ENCODE measurements around the gene CARF. TPM values are rescaled to one million over a fixed set of nuclear protein-coding genes. Genes with fewer than 3 reads are reported as not detected.

Gene CARF
- total and polyA plus RNA-seq, 2 of the 13 experiments (the other 11 are each of a cell fraction or from before 2014, with no cell fraction given), result 3.0 to 5.4 TPM

DNA sequence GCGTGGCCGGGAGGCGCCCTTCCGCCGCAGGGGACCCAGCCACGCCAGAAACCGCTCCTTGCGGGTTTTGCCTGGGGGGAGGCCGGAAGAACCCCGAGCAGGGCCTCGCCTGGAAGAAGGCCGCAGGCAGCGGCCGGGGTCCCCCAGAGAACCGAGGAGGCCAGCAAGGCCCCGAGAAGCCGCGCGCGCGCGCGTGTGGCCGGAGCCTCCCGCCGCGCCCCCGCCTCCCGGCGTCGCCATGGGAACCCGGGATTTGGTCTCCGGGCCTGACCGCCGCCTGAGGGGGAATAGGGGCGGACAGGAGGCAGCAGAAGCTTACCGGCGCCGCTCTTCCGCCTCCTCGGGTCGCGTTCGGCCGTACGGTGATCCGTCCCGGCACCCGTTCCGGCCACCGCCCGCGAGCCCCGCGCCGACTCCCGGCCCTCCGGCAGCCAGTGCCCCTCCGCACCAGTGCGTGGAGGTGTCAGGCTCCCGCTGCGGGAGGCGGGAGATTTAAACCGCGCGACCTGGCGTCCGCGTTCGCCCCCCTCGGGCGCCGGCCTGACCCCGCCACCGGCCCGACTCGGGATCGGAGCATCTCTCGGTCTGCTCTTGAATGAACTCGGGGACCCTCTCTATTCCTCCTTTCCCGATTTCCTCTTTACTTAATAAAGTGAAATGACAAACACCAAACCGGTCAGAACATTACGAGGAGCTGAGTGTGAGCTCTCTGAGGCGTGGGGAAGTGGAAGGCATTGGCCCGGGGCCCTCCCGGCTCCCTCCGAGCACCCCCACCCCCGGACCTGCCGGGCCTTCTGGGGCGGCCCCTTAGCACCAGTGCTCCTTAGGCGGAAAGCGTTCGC, 40.6 kb upstream of the CARF start, which contains the start of gene ICA1L (continued):
- TF ChIP-seq, protein P1, sequence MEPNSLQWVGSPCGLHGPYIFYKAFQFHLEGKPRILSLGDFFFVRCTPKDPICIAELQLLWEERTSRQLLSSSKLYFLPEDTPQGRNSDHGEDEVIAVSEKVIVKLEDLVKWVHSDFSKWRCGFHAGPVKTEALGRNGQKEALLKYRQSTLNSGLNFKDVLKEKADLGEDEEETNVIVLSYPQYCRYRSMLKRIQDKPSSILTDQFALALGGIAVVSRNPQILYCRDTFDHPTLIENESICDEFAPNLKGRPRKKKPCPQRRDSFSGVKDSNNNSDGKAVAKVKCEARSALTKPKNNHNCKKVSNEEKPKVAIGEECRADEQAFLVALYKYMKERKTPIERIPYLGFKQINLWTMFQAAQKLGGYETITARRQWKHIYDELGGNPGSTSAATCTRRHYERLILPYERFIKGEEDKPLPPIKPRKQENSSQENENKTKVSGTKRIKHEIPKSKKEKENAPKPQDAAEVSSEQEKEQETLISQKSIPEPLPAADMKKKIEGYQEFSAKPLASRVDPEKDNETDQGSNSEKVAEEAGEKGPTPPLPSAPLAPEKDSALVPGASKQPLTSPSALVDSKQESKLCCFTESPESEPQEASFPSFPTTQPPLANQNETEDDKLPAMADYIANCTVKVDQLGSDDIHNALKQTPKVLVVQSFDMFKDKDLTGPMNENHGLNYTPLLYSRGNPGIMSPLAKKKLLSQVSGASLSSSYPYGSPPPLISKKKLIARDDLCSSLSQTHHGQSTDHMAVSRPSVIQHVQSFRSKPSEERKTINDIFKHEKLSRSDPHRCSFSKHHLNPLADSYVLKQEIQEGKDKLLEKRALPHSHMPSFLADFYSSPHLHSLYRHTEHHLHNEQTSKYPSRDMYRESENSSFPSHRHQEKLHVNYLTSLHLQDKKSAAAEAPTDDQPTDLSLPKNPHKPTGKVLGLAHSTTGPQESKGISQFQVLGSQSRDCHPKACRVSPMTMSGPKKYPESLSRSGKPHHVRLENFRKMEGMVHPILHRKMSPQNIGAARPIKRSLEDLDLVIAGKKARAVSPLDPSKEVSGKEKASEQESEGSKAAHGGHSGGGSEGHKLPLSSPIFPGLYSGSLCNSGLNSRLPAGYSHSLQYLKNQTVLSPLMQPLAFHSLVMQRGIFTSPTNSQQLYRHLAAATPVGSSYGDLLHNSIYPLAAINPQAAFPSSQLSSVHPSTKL (CRISPR knock-in tag; IDR thresholded peaks at IDR 0.05), result peak; percentile 20; the same call in 1 of the 2 replicates
- TF ChIP-seq, protein P2, sequence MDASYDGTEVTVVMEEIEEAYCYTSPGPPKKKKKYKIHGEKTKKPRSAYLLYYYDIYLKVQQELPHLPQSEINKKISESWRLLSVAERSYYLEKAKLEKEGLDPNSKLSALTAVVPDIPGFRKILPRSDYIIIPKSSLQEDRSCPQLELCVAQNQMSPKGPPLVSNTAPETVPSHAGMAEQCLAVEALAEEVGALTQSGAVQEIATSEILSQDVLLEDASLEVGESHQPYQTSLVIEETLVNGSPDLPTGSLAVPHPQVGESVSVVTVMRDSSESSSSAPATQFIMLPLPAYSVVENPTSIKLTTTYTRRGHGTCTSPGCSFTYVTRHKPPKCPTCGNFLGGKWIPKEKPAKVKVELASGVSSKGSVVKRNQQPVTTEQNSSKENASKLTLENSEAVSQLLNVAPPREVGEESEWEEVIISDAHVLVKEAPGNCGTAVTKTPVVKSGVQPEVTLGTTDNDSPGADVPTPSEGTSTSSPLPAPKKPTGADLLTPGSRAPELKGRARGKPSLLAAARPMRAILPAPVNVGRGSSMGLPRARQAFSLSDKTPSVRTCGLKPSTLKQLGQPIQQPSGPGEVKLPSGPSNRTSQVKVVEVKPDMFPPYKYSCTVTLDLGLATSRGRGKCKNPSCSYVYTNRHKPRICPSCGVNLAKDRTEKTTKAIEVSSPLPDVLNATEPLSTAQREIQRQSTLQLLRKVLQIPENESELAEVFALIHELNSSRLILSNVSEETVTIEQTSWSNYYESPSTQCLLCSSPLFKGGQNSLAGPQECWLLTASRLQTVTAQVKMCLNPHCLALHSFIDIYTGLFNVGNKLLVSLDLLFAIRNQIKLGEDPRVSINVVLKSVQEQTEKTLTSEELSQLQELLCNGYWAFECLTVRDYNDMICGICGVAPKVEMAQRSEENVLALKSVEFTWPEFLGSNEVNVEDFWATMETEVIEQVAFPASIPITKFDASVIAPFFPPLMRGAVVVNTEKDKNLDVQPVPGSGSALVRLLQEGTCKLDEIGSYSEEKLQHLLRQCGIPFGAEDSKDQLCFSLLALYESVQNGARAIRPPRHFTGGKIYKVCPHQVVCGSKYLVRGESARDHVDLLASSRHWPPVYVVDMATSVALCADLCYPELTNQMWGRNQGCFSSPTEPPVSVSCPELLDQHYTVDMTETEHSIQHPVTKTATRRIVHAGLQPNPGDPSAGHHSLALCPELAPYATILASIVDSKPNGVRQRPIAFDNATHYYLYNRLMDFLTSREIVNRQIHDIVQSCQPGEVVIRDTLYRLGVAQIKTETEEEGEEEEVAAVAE (CRISPR knock-in tag; IDR thresholded peaks at IDR 0.05; ENCODE audit: borderline replicate concordance), result no peak
- TF ChIP-seq ZNF724P (CRISPR knock-in tag; IDR thresholded peaks at IDR 0.05; ENCODE audit: borderline replicate concordance) (peak; percentile 90; the same call in 1 of the 2 replicates), ZNF432 (CRISPR knock-in tag; IDR thresholded peaks at IDR 0.05; ENCODE audit: borderline replicate concordance) (no peak), ZNF44 (CRISPR knock-in tag; IDR thresholded peaks at IDR 0.05) (no peak), FOSL2 (CRISPR knock-in tag; IDR thresholded peaks at IDR 0.05) (no peak), AKAP8 (CRISPR knock-in tag; IDR thresholded peaks at IDR 0.05) (no peak), HMG20A (CRISPR knock-in tag; IDR thresholded peaks at IDR 0.05; ENCODE audit: borderline replicate concordance) (no peak), ZNF629 (CRISPR knock-in tag; conservative IDR thresholded peaks at IDR 0.05) (no peak), ZNF546 (CRISPR knock-in tag; conservative IDR thresholded peaks at IDR 0.05) (peak; percentile 85; the same call in 1 of the 2 replicates), DNMT3B (CRISPR knock-in tag; conservative IDR thresholded peaks at IDR 0.05) (no peak)
- TF ChIP-seq, protein P3, sequence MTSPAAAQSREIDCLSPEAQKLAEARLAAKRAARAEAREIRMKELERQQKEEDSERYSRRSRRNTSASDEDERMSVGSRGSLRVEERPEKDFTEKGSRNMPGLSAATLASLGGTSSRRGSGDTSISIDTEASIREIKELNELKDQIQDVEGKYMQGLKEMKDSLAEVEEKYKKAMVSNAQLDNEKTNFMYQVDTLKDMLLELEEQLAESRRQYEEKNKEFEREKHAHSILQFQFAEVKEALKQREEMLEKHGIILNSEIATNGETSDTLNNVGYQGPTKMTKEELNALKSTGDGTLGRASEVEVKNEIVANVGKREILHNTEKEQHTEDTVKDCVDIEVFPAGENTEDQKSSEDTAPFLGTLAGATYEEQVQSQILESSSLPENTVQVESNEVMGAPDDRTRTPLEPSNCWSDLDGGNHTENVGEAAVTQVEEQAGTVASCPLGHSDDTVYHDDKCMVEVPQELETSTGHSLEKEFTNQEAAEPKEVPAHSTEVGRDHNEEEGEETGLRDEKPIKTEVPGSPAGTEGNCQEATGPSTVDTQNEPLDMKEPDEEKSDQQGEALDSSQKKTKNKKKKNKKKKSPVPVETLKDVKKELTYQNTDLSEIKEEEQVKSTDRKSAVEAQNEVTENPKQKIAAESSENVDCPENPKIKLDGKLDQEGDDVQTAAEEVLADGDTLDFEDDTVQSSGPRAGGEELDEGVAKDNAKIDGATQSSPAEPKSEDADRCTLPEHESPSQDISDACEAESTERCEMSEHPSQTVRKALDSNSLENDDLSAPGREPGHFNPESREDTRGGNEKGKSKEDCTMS (CRISPR knock-in tag; conservative IDR thresholded peaks at IDR 0.05), result no peak
- TF ChIP-seq, protein P4, sequence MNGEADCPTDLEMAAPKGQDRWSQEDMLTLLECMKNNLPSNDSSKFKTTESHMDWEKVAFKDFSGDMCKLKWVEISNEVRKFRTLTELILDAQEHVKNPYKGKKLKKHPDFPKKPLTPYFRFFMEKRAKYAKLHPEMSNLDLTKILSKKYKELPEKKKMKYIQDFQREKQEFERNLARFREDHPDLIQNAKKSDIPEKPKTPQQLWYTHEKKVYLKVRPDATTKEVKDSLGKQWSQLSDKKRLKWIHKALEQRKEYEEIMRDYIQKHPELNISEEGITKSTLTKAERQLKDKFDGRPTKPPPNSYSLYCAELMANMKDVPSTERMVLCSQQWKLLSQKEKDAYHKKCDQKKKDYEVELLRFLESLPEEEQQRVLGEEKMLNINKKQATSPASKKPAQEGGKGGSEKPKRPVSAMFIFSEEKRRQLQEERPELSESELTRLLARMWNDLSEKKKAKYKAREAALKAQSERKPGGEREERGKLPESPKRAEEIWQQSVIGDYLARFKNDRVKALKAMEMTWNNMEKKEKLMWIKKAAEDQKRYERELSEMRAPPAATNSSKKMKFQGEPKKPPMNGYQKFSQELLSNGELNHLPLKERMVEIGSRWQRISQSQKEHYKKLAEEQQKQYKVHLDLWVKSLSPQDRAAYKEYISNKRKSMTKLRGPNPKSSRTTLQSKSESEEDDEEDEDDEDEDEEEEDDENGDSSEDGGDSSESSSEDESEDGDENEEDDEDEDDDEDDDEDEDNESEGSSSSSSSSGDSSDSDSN (CRISPR knock-in tag; IDR thresholded peaks at IDR 0.05), result peak; percentile 83

Data from HepG2 (cell line).